Panc1 (cell line): ENCODE measurements around the gene PRKD1. TPM values are rescaled to one million over a fixed set of nuclear protein-coding genes. Genes with fewer than 3 reads are reported as not detected.

Experiments used
- ATAC-seq: fragments of 200-7000 bp; cut with Tn5 transposase; 2 replicates; pipeline ENCODE4 v1.9.1; 2020; ENCODE audit warnings: mild to moderate bottlenecking, moderate library complexity
- BruUV-seq: library from RNA; stranded (reverse); fragments of 400-500 nt; replicated peaks from 2 replicates; lab custom pipeline; 2021; lab: Mats Ljungman, UMichigan
- CTCF ChIA-PET: fragments of 300-600 bp; sonication (Branson Sonifier 250); formaldehyde crosslinking; loops from one replicate; lab custom pipeline; 2022; ENCODE audit warnings: antibody characterized with exemption; lab: Charles Lee
- POLR2A ChIA-PET: fragments of 300-600 bp; sonication (Branson Sonifier 250); formaldehyde crosslinking; loops from one replicate; lab custom pipeline; 2022; ENCODE audit warnings: antibody characterized with exemption; lab: Charles Lee
- DNase-seq: peaks from one replicate; pipeline ENCODE4 v3.0.0-alpha.2; 2010; ENCODE audit warnings: low read depth, low spot score
- H3K27ac ChIP-seq: 2 replicates; pipeline ENCODE4 v1.5.1; 2011; ENCODE audit warnings: mild to moderate bottlenecking, low read length, inconsistent platforms
- H3K27me3 ChIP-seq: fragments of 200-500 bp; sonication (Bioruptor generic); 2 replicates; pipeline ENCODE4 v1.6.0; 2014; ENCODE audit warnings: low read length, inconsistent platforms; ENCODE audit not compliant: control insufficient read depth, insufficient read depth
- H3K36me3 ChIP-seq: fragments of 200-500 bp; sonication (Bioruptor generic); 2 replicates; pipeline ENCODE4 v1.5.1; 2014; ENCODE audit warnings: inconsistent platforms, mild to moderate bottlenecking, low read length, moderate library complexity; ENCODE audit not compliant: control insufficient read depth, insufficient read depth
- H3K4me1 ChIP-seq: 2 replicates; pipeline ENCODE4 v1.5.1; 2011; ENCODE audit warnings: inconsistent platforms, mild to moderate bottlenecking, low read length, moderate library complexity; ENCODE audit not compliant: control insufficient read depth, insufficient read depth
- H3K4me3 ChIP-seq, 2 experiments: 2 replicates each; pipeline ENCODE4 v1.5.1; 2011 to 2012; ENCODE audit warnings: low read depth in 2 of 2, low read length in 2 of 2, mild to moderate bottlenecking in 2 of 2, inconsistent platforms in 1 of 2, moderate library complexity in 1 of 2
- H3K9me3 ChIP-seq: fragments of 200-500 bp; sonication (Bioruptor generic); 2 replicates; pipeline ENCODE4 v1.5.1; 2014; ENCODE audit warnings: low read depth, mild to moderate bottlenecking, inconsistent platforms, low read length, moderate library complexity; ENCODE audit not compliant: control insufficient read depth, insufficient read depth
- CTCF ChIP-seq: fragments of 450-650 bp; IDR thresholded peaks from 2 replicates; pipeline ENCODE4 v1.5.1; 2017; ENCODE audit warnings: mild to moderate bottlenecking
- POLR2AphosphoS5 ChIP-seq: IDR thresholded peaks from 2 replicates; pipeline ENCODE4 v1.6.1; 2012; ENCODE audit warnings: mild to moderate bottlenecking, low read depth, low read length, moderate library complexity
- REST ChIP-seq, 2 experiments: IDR thresholded peaks; 2 replicates each; pipeline ENCODE4 v1.6.1; 2011 to 2012; ENCODE audit warnings: low read depth in 2 of 2, control low read depth in 1 of 2, low read length in 1 of 2, mild to moderate bottlenecking in 1 of 2, moderate library complexity in 1 of 2; ENCODE audit not compliant: insufficient read depth in 1 of 2
- SIN3A ChIP-seq: IDR thresholded peaks from 2 replicates; pipeline ENCODE4 v1.6.1; 2012; ENCODE audit warnings: low read depth, mild to moderate bottlenecking, low read length, moderate library complexity, borderline replicate concordance; ENCODE audit not compliant: insufficient read depth
- TCF7L2 ChIP-seq: IDR thresholded peaks from 2 replicates; pipeline ENCODE4 v1.6.1; 2011; ENCODE audit warnings: mild to moderate bottlenecking, low read depth, low read length, inconsistent platforms
- in situ Hi-C: cut with HindIII; loops from 2 replicates; pipeline ENCODE4 v1.10.0; 2016; ENCODE audit warnings: low sequenced_read_pairs, low pct_unique_long_range_greater_than_20kb
- intact Hi-C: fragments of 100-400 bp; cut with micrococcal nuclease; formaldehyde crosslinking; loops from one replicate; pipeline ENCODE4 v1.10.0; 2022; ENCODE audit not compliant: unreplicated experiment
- total RNA-seq: library from RNA; stranded (reverse); gene quantifications from one replicate; pipeline ENCODE4 v1.2.1, GENCODE V29; 2021; ENCODE audit not compliant: unreplicated experiment

Gene PRKD1
- total RNA-seq, 1 experiment from 2014 or later, result 8.2 TPM

DNA sequence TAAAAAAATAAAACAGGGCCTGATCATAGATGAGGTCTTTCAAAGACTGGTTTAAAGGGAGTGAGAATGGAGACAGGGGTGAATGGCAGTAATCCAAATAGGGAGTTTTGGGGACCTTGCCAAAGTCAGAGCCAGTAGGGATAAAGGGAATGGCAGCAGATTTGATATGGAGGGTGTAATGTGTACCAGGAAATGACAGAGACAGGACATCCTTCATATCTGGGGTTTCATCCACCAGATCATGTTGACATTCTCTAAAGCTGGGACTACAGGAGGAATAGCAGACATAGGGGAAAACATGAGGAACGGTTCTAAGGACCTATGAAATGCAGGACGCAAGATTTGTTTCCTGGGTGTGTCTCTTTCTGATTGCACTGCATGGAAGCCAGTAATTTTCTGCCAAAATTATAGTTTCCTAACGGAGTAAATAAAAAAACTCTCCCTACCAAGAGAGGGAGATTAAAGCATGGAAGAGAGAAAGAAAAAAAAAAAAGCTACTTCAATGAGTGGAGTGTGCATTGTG is 169.9 kb downstream of the PRKD1 start:
- intact Hi-C loops (no loop called here), in situ Hi-C loops (no loop called here)
- BruUV-seq, result no TSS peak
- ATAC-seq (no peak), DNase-seq (no peak)
- ChIA-PET POLR2A (no interaction called here), CTCF (interaction anchor here (0.6 kb wide), 1 partner anchor 139 kb away, joined by 4 read pairs; no protein-coding TSS in a partner anchor)
- Histone ChIP-seq H3K4me3 (no peak overlapping the region), H3K27me3 (no peaks in the 10 kb centered on the region), H3K9me3 (no peaks in the 10 kb centered on the region), H3K4me1 (no peaks in the 10 kb centered on the region; the same call in 1 of the 2 replicates), H3K27ac (no peak overlapping the region), H3K36me3 (no peaks in the 10 kb centered on the region)
- TF ChIP-seq POLR2AphosphoS5, result no peak
- no peak for TF ChIP-seq REST (IDR thresholded peaks at IDR 0.05; ENCODE audit: insufficient read depth in 1 of 2, low read depth in 2 of 2, low read length in 1 of 2)
- TF ChIP-seq SIN3A, result no peak
- no peak for TF ChIP-seq CTCF
- no peak for TF ChIP-seq TCF7L2

DNA sequence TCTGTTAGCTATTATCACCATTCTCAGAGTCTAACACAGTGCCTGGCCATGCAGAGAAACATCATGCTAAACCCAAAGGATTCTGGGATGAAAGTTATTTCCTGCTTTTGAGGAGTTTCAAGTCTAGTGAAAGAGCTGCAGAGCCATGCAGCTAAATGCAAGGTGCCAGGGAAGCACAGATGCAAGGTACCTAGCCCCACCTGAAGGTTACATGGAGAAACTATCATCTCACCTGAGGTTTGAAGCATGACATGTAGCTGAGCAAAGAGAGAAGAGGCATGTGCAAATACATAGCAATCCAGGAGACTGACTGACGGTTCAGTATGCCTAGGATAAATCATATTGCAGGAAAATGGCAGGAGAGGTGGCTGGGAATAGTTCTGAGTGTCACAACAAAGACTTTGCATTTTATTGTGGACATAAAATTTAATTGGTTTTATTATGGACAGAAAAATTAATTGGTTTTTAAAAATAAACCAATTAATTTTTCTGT is 170.4 kb downstream of the PRKD1 start:
- intact Hi-C loops, result no loop called here

More for the DNA sequence above, 170.4 kb downstream of the PRKD1 start:
- no peak for ATAC-seq
- no peak for DNase-seq
- Histone ChIP-seq H3K9me3 (no peaks in the 10 kb centered on the region), H3K4me3 (no peak overlapping the region), H3K27me3 (no peaks in the 10 kb centered on the region), H3K36me3 (no peaks in the 10 kb centered on the region), H3K4me1 (no peaks in the 10 kb centered on the region; the same call in 1 of the 2 replicates), H3K27ac (no peak overlapping the region)
- in situ Hi-C loops, result no loop called here
- POLR2A ChIA-PET, result no interaction called here
- CTCF ChIA-PET, result interaction anchor here (0.6 kb wide), 1 partner anchor 139 kb away, joined by 4 read pairs; no protein-coding TSS in a partner anchor
- TF ChIP-seq CTCF, result no peak
- no peak for TF ChIP-seq REST (IDR thresholded peaks at IDR 0.05; ENCODE audit: insufficient read depth in 1 of 2, low read depth in 2 of 2, low read length in 1 of 2)
- TF ChIP-seq SIN3A, result no peak
- no peak for TF ChIP-seq POLR2AphosphoS5
- TF ChIP-seq TCF7L2, result no peak
- no TSS peak for BruUV-seq
